ENCODE results near the gene PSTPIP1. TPM values are rescaled to one million over a fixed set of nuclear protein-coding genes. Genes with fewer than 3 reads are reported as not detected.

The PSTPIP1 gene
- total and polyA plus RNA-seq, 2 of the 13 experiments (the other 11 are each of a cell fraction or from before 2014, with no cell fraction given): 4.4 to 8.7 TPM

GRCh38 chr15:77032052-77032646, 37.2 kb downstream of the PSTPIP1 start (continued):
- TF ChIP-seq TEAD2 (CRISPR knock-in tag; IDR thresholded peaks at IDR 0.05) (no peak), ZBTB37 (CRISPR knock-in tag; IDR thresholded peaks at IDR 0.05) (0 out of 2 replicates have a peak, but pooled peaks have one; percentile 52), KIAA2018 (CRISPR knock-in tag; IDR thresholded peaks at IDR 0.05; ENCODE audit: borderline replicate concordance) (no peak), HES4 (CRISPR knock-in tag; IDR thresholded peaks at IDR 0.05; ENCODE audit: borderline replicate concordance) (peak; percentile 63; the same call in 1 of the 2 replicates), SCMH1 (CRISPR knock-in tag; IDR thresholded peaks at IDR 0.05; ENCODE audit: borderline replicate concordance) (no peak), YEATS2 (CRISPR knock-in tag; IDR thresholded peaks at IDR 0.05; ENCODE audit: borderline replicate concordance) (peak; percentile 49; the same call in 1 of the 2 replicates), ZGPAT (CRISPR knock-in tag; IDR thresholded peaks at IDR 0.05) (peak; percentile 50; the same call in 1 of the 2 replicates), STAG1 (CRISPR knock-in tag; IDR thresholded peaks at IDR 0.05) (no peak), IRF9 (CRISPR knock-in tag; IDR thresholded peaks at IDR 0.05; ENCODE audit: borderline replicate concordance) (no peak), NRL (CRISPR knock-in tag; IDR thresholded peaks at IDR 0.05; ENCODE audit: borderline replicate concordance) (peak; percentile 70; the same call in 1 of the 2 replicates), CREB3 (CRISPR knock-in tag; IDR thresholded peaks at IDR 0.05) (no peak), ERF (CRISPR knock-in tag; IDR thresholded peaks at IDR 0.05) (no peak; the same call in 1 of the 2 replicates), ZNF776 (CRISPR knock-in tag; IDR thresholded peaks at IDR 0.05) (no peak), ZNF788 (CRISPR knock-in tag; IDR thresholded peaks at IDR 0.05; ENCODE audit: borderline replicate concordance) (no peak; the same call in 1 of the 2 replicates), ZNF605 (CRISPR knock-in tag; IDR thresholded peaks at IDR 0.05) (peak; percentile 31; the same call in 1 of the 2 replicates)

Measured in HepG2 (cell line).